Upper lobe of left lung (tissue), 4 donors: Measurements from ENCODE around the gene RRH.

Experiments
- CTCF ChIP-seq, 6 experiments: fragments of 450-650 bp in 4 of 6; fragments of 200-600 bp in 2 of 6; sonication (generic) in 2 of 6; IDR thresholded peaks; one replicate each; pipeline ENCODE4 v1.5.1; 2016 to 2019; ENCODE audit warnings: antibody characterized with exemption in 6 of 6
- EP300 ChIP-seq, 4 donors: sonication (generic); formaldehyde crosslinking; IDR thresholded peaks; one replicate each; pipeline ENCODE4 v1.5.1; 2017; ENCODE audit warnings: antibody characterized with exemption in 4 of 4, control low read depth in 2 of 4
- POLR2A ChIP-seq, 4 donors: fragments of 450-650 bp; IDR thresholded peaks; one replicate each; pipeline ENCODE4 v1.5.1; 2016 to 2017; ENCODE audit warnings: antibody characterized with exemption in 4 of 4, mild to moderate bottlenecking in 2 of 4
- POLR2AphosphoS5 ChIP-seq, 2 donors: sonication (generic); formaldehyde crosslinking; IDR thresholded peaks; one replicate each; pipeline ENCODE4 v1.5.1; 2017; ENCODE audit warnings: antibody characterized with exemption in 2 of 2

DNA sequence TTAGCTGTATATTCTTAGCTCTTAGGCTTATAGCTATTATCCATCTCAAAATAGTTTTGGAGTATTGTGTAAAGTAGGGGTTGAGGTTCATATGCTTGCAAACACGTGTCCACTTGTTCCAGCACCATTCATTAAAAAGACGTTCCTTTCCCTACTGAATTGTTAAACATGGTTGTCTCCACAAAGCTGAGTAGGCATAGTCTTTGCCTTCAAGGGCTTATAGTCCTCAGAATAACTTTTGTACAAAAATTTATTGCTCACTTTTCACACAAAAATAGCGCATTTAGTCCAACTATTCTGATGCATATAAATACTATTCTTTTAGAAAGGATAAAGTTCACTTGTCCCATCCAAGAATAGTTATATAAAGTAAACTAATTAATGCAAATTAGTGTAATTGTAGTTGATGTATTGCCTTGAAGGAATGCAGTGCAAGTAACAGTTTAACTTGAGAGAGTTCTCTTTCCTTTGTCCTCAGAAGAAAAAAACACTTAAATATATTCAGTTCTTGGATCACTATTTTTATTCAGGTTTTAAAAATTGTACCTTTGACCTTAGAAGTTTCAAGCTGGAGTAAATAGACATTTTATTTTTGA is 34.2 kb downstream of the RRH start:
- TF ChIP-seq CTCF (IDR thresholded peaks at IDR 0.05) (no peak), POLR2A (IDR thresholded peaks at IDR 0.05) (no peak), EP300 (IDR thresholded peaks at IDR 0.05) (no peak), POLR2AphosphoS5 (IDR thresholded peaks at IDR 0.05) (no peak)
